ACC112 (cell line): Measurements from ENCODE around the gene HPS5.
"Not testable (repeated sequence)": the region's sequence is repeated elsewhere in the genome, so short reads cannot be mapped to it uniquely, and the experiment has no call there.

Source experiments
- H2AFZ ChIP-seq: fragments of 200-600 bp; sonication (generic); one replicate; pipeline ENCODE4 v1.6.0; 2017; ENCODE audit warnings: antibody characterized with exemption, low read length; ENCODE audit not compliant: unreplicated experiment
- H3K27ac ChIP-seq: fragments of 200-600 bp; sonication (generic); 2 replicates; pipeline ENCODE4 v1.5.1; 2014; ENCODE audit warnings: low read depth, mild to moderate bottlenecking, antibody characterized with exemption, low read length, moderate library complexity
- H3K27me3 ChIP-seq: fragments of 200-600 bp; sonication (generic); 2 replicates; pipeline ENCODE4 v1.6.1; 2014; ENCODE audit warnings: mild to moderate bottlenecking, antibody characterized with exemption, low read length, moderate library complexity, mixed read lengths; ENCODE audit not compliant: insufficient read depth
- H3K36me3 ChIP-seq: fragments of 200-600 bp; sonication (generic); 2 replicates; pipeline ENCODE4 v1.6.1; 2016; ENCODE audit warnings: mild to moderate bottlenecking, antibody characterized with exemption, low read length, moderate library complexity, mixed read lengths; ENCODE audit not compliant: insufficient read depth
- H3K4me1 ChIP-seq: fragments of 200-600 bp; sonication (generic); one replicate; pipeline ENCODE4 v1.6.1; 2016; ENCODE audit warnings: low read length, mixed read lengths; ENCODE audit not compliant: insufficient read depth, unreplicated experiment, control insufficient read depth
- H3K4me3 ChIP-seq: fragments of 200-600 bp; sonication (generic); 2 replicates; pipeline ENCODE4 v1.5.1; 2014; ENCODE audit warnings: mild to moderate bottlenecking, low read depth, low read length
- H3K79me2 ChIP-seq: fragments of 200-600 bp; sonication (generic); one replicate; pipeline ENCODE4 v1.6.0; 2016; ENCODE audit warnings: low read length; ENCODE audit not compliant: control insufficient read depth, unreplicated experiment, insufficient read depth

Gene HPS5

DNA sequence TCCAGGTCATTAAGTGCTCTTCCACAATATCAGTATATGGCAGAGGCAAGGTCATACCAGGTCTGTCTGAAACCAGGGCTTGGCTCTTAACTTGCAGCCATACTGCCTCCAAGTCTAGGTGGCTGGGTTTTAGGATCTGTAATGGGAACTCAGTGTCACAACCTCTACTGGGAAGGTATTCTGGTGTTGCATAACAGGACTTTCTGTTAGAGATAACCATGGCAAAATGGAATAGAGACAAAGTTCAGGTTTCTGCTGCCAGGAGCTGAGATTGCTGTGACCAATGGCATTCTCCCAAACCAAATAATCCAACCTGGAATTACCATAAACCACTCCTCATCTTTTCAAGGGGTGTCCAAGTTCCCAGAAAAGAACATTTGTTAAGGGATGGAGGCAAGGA, 62.7 kb downstream of the HPS5 start:
- Histone ChIP-seq H3K36me3 (no peaks in the 10 kb centered on the region), H3K27me3 (peaks cover 38% of the 10 kb centered on the region), H3K4me1 (no peaks in the 10 kb centered on the region), H3K79me2 (no peaks in the 10 kb centered on the region), H2AFZ (no peak overlapping the region), H3K4me3 (no peak overlapping the region), H3K27ac (no peak overlapping the region)

DNA sequence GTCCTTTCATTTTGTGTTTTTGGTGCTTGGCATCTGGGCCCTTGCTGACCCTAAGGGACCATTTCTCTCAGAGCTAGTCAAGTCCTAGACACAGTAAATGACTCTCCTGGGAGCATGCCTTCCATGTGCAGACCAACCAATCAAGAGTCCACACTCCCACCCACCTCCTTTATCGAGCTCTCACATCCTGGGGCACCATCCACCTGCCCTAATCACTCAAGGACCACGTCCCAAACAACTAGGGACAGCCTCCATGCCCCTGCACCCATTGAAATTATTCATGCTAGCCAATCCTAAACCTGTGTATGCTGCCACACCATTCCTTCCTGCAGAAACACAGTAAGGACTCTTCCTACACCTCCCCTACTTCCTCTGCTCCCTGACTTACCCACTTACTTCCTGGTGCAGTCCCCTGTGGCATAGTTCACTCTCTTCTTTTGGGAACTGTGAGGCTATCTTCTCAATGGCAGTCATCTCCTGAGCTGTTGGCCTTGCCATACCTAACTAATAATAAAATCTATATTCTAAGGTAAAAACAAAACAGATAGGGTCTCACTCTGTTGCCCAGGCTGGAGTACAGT, 67.1 kb downstream of the HPS5 start:
- no peak overlapping the region for H3K4me3 ChIP-seq
- no peaks in the 10 kb centered on the region for H3K36me3 ChIP-seq
- no peaks in the 10 kb centered on the region for H3K79me2 ChIP-seq
- H3K27ac ChIP-seq, result no peak overlapping the region
- peaks cover 23% of the 10 kb centered on the region for H3K27me3 ChIP-seq
- no peak overlapping the region for H2AFZ ChIP-seq
- H3K4me1 ChIP-seq, result no peaks in the 10 kb centered on the region

DNA sequence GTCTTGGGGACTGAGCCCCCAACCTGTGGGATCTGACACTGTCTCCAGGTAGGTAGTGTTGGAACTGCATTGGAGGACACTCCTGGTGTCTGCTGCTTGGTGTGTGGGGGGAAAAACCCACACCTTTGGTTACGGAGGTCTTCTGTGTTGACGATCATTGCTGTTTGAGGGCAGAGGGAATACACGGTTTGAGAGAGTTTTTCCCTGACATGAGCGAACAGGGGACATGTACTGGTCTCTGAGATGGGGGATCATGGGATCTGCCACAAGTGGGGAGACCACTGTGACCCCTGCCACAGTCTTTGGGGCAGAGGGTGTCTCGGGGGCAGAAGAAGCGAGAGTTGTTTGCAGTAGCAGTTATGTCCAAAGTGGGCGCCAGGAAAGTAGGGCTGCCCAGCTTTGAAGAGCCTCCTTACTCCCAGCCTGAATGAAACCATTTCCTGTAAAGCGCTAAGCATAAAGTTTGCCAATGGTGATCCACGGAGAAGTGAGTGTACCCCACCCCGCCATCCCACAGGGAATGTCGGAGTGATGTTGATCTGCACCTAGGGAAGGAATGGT, 68.1 kb downstream of the HPS5 start:
- no peak overlapping the region for H3K27ac ChIP-seq
- H3K4me1 ChIP-seq, result no peaks in the 10 kb centered on the region

DNA sequence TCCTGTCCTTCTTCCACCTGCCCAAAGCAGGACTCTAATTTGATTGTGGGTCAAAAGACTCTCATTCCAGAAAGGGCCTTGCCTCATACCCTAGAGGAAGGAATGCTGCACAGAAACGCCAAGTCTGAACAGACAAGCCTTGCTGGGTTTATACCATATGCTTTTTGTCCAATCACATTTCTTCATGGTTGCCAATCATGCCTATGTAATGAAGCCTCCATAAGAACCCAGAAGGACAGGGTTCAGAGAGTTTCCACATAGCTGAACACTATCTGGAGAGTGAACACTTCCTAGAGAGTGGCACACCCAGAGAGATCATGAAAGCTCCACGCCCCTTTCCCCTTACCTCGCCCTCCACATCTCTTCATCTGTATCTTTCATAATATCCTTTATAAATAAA, 68.7 kb downstream of the HPS5 start:
- H3K79me2 ChIP-seq, result no peaks in the 10 kb centered on the region
- no peak overlapping the region for H3K4me3 ChIP-seq
- no peak overlapping the region for H3K27ac ChIP-seq
- H3K27me3 ChIP-seq, result peaks cover 12% of the 10 kb centered on the region; the same call in 1 of the 2 replicates
- H2AFZ ChIP-seq, result no peak overlapping the region
- H3K36me3 ChIP-seq, result no peaks in the 10 kb centered on the region
- no peaks in the 10 kb centered on the region for H3K4me1 ChIP-seq

More for the DNA sequence above, 68.1 kb downstream of the HPS5 start:
- Histone ChIP-seq H3K27me3 (peaks cover 13% of the 10 kb centered on the region), H3K4me3 (no peak overlapping the region), H3K36me3 (no peaks in the 10 kb centered on the region), H3K79me2 (no peaks in the 10 kb centered on the region), H2AFZ (no peak overlapping the region)

DNA sequence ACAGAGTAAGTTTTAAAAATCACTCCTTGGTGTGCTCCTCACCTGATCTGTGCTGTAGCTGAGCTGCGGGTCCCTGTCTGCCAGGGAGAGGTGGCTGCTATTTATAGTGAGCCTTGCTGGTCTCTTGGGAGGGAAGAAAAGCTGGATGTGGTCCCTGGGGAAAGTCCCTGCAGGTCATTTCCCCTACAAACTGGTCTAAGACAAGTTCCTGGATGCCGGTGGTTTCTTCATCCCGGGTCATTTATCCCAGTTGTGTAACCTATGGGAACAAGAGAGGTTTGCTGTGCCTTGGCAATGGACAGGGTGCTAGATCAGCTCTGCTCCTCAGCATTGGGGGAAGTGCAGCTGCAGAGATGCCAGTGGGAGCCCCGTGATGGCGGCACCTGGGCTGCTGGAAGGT, 73.4 kb downstream of the HPS5 start, which contains the start of gene SAA2:
SAA2 (minus strand) TSS at position 108 of the 400 bp plus-strand sequence. CDS start 657 bp downstream, outside the sequence.
- H3K36me3 ChIP-seq, result no peaks in the 10 kb centered on the region
- H2AFZ ChIP-seq, result no peak within 1 kb of the TSS
- no peaks in the 10 kb centered on the region for H3K27me3 ChIP-seq
- H3K4me1 ChIP-seq, result peaks cover 4% of the 10 kb centered on the region
- H3K79me2 ChIP-seq, result no peaks in the 10 kb centered on the region
- H3K4me3 ChIP-seq, result no peak within 1 kb of the TSS
- H3K27ac ChIP-seq, result no peak within 1 kb of the TSS

DNA sequence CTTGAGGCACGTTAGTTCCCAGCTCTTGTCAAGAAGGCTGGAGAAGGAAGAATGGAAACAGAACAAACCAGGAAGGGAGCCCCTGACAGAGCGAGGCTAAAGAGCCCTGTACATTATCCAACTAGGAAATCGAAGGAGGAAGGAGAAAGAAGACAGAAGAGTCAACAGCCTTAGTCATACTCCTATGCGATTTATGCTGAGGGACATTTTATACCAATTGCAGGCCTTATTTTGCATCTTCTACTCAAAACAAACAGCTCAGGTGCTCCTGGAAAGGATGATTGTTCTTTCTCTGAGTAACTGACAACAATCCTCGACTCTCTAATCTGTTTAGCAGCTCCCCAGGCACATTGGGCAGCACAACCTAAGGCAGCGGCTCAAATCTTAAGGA, 74.8 kb downstream of the HPS5 start:
- H3K79me2 ChIP-seq, H2AFZ ChIP-seq: not testable (repeated sequence)

DNA sequence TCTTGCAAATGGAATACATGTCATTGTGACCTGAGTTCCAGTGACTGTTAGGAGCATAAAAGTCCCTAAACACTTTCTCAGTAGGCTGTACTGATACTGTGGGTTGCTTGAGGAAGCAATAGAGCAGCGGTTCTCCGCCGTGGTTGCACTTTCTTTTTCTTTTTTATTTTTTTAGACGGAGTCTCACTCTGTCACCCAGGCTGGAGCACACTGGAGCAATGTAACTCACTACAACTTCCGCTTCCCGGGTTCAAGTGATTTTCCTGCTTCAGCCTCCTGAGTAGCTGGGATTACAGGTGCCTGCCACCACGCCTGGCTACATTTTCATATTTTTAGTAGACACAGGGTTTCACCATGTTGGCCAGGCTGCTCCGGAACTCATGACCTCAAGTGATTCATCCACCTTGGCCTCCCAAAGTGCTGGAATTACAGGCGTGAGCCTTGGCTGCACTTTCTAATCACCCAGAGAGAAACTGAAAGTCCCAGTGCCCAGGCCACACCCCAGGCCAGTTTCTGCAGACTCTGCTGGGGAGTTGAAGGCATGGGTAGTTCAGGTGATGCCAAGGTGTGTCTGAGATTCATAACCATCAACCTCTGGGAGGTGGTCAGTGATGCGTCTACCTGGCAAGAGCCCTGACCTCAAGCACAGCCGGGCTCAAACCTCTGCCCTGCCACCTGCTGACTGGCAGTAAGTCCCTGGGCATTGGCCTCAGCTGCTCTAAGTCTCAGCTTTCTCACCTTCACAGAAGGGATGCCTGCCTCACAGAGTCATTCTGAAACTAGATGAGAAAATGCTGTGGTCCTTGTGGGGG, 75.4 kb downstream of the HPS5 start:
- not testable (repeated sequence) for H3K27ac ChIP-seq, H3K4me3 ChIP-seq, H3K27me3 ChIP-seq, H3K36me3 ChIP-seq, H3K4me1 ChIP-seq, H3K79me2 ChIP-seq, H2AFZ ChIP-seq

More for the DNA sequence above, 74.8 kb downstream of the HPS5 start:
- not testable (repeated sequence) for H3K4me3 ChIP-seq, H3K36me3 ChIP-seq, H3K27me3 ChIP-seq, H3K4me1 ChIP-seq, H3K27ac ChIP-seq

DNA sequence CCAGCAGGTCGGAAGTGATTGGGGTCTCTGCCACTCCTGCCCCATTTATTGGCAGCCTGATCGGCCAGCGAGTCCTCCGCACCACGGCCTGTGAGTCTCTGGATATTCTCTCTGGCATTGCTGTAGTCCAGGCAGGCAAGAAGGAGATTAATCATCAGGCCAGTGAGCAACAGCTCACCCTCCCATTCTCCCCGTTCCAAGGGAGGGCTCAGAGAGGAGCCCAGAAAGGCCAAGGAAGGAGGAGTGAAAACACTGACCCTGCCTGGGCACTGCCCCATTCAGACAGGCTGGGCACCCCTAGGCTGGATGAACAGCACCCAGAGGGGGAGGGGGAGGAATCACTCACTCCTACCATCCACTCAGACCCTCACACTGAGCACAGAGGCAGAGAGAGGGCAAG, 76.5 kb downstream of the HPS5 start:
- no peak overlapping the region for H2AFZ ChIP-seq
- no peak overlapping the region for H3K27ac ChIP-seq

DNA sequence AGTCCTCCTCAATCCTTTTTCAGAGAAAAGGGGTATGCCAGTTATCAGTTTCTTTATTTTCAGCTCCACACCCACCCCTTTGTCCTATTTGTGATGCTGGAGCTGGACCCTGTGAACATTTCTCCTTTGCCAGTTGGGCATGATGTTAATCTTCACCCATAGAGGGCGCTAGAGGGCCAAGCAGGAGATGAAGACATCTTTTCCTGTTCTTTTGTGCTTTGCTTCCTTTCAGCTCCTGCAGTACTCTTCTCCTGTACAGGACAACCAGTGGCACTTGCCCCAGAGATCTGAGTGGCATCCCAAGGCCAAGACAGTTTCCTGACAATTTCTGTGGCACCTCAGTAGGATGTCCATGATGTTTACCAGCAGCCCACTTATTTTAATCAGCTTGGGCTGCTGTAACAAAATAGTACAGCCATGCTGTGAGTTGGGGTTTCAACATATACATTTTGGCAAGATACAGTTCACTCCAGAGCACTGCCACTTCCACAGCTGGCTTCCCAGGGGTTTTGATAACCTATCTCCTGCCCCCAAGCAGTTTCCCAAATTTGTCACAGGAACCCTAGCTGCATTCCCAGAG, 78.1 kb downstream of the HPS5 start:
- Histone ChIP-seq H2AFZ (peak overlapping the region; percentile 93), H3K4me3 (no peak overlapping the region), H3K27me3 (peaks cover 21% of the 10 kb centered on the region), H3K36me3 (no peaks in the 10 kb centered on the region), H3K79me2 (no peaks in the 10 kb centered on the region), H3K27ac (no peak overlapping the region), H3K4me1 (peaks cover 4% of the 10 kb centered on the region)

More for the DNA sequence above, 76.5 kb downstream of the HPS5 start:
- Histone ChIP-seq H3K79me2 (no peaks in the 10 kb centered on the region), H3K4me1 (peaks cover 4% of the 10 kb centered on the region), H3K36me3 (no peaks in the 10 kb centered on the region), H3K27me3 (peaks cover 7% of the 10 kb centered on the region), H3K4me3 (no peak overlapping the region)

DNA sequence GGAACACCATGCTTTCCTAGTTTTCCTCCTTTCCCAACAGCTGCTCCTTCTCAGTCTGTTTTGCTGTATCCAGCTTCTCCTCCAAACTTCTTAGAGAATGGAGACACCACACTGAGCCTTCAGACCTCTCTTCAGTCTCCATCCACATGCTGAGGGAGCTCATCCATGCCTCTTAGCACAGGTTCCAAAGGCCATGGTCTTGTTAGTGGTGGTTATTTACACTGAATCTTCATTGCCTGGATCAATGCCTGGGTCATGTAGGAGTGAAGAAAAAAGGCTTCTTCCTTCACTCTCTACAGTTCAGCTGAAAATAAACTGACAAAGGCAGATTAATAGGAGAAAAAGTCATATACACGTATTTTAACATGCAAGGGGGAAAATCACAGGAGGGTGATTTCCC, 82.3 kb downstream of the HPS5 start:
- H3K79me2 ChIP-seq, result no peaks in the 10 kb centered on the region

More for the DNA sequence above, 82.3 kb downstream of the HPS5 start:
- H3K27me3 ChIP-seq, result peaks cover 35% of the 10 kb centered on the region
- no peak overlapping the region for H3K4me3 ChIP-seq
- no peaks in the 10 kb centered on the region for H3K36me3 ChIP-seq
- H2AFZ ChIP-seq, result no peak overlapping the region
- no peak overlapping the region for H3K27ac ChIP-seq
- peaks cover 4% of the 10 kb centered on the region for H3K4me1 ChIP-seq
